K562 (cell line): Measurements from ENCODE around the gene RBM45. TPM values are rescaled to one million over a fixed set of nuclear protein-coding genes. Genes with fewer than 3 reads are reported as not detected.
A peak's percentile ranks its signal among the peaks of the same experiment; 100 is the strongest.

Source experiments
- BRD9 ChIP-seq: fragments of 450-650 bp; IDR thresholded peaks from 2 replicates; pipeline ENCODE4 v1.6.1; 2018; ENCODE audit warnings: low read depth; ENCODE audit not compliant: partially characterized antibody
- ELF1 ChIP-seq: fragments of 200-800 bp; sonication (Bioruptor generic); IDR thresholded peaks from 2 replicates; pipeline ENCODE4 v1.6.1; 2016; ENCODE audit warnings: missing genetic modification characterization, missing compliant biosample characterization
- ESRRB ChIP-seq: fragments of 250-450 bp; sonication (Bioruptor Pico); IDR thresholded peaks from 2 replicates; pipeline ENCODE4 v1.5.0; 2020; ENCODE audit warnings: mild to moderate bottlenecking, moderate library complexity, borderline replicate concordance
- FOXK2 ChIP-seq, 2 experiments: fragments of 450-650 bp; IDR thresholded peaks in 1 of 2; conservative IDR thresholded peaks in 1 of 2; 2 replicates each; pipeline ENCODE4 v1.6.1; 2016; ENCODE audit warnings: low read depth in 2 of 2, mild to moderate bottlenecking in 1 of 2
- GATAD2A ChIP-seq: fragments of 450-650 bp; IDR thresholded peaks from 2 replicates; pipeline ENCODE4 v1.6.1; 2017
- HCFC1 ChIP-seq: IDR thresholded peaks from 2 replicates; pipeline ENCODE4 v1.6.1; 2012; ENCODE audit warnings: low read depth, low read length, improper control_type of control experiment
- MAZ ChIP-seq, 2 experiments: fragments of 450-650 bp in 1 of 2; sonication (generic) in 1 of 2; formaldehyde crosslinking; IDR thresholded peaks in 1 of 2; conservative IDR thresholded peaks in 1 of 2; 2 replicates each; pipeline versions ENCODE4 v1.4.0 to v1.5.0; 2020; ENCODE audit warnings: mild to moderate bottlenecking in 1 of 2, missing genetic modification reagents in 1 of 2
- POLR2A ChIP-seq: fragments of 450-650 bp; conservative IDR thresholded peaks from 2 replicates; pipeline ENCODE4 v1.6.1; 2016
- SAFB2 ChIP-seq: fragments of 200-400 bp; formaldehyde crosslinking; IDR thresholded peaks from 2 replicates; pipeline ENCODE4 v1.6.1; 2018; ENCODE audit warnings: borderline replicate concordance, low read length, low read depth, moderate library complexity; ENCODE audit not compliant: severe bottlenecking
- SIX5 ChIP-seq, 2 experiments: IDR thresholded peaks; 2 replicates each; pipeline ENCODE4 v1.6.1; 2011; ENCODE audit warnings: low read length in 2 of 2, borderline replicate concordance in 1 of 2, low read depth in 1 of 2, mild to moderate bottlenecking in 1 of 2, moderate library complexity in 1 of 2; ENCODE audit not compliant: insufficient read depth in 1 of 2
- THRAP3 ChIP-seq: fragments of 450-650 bp; IDR thresholded peaks from 2 replicates; pipeline ENCODE4 v1.6.1; 2016; ENCODE audit warnings: mild to moderate bottlenecking, inconsistent platforms, borderline replicate concordance
- U2AF2 ChIP-seq: fragments of 200-400 bp; formaldehyde crosslinking; optimal IDR thresholded peaks from 2 replicates; pipeline ENCODE3; 2017; ENCODE audit warnings: low read depth, mild to moderate bottlenecking, low read length
- ZKSCAN8 ChIP-seq: fragments of 200-800 bp; sonication (Bioruptor generic); IDR thresholded peaks from 2 replicates; pipeline ENCODE4 v1.6.1; 2016; ENCODE audit warnings: missing genetic modification characterization, missing compliant biosample characterization
- polyA plus RNA-seq, 8 experiments: library from polyadenylated mRNA; depleted of rRNA in 4 of 8; stranded (reverse) in 5 of 8; unstranded in 3 of 8; fragments of >200 nt; fragmentation: Nextera tagmentation in 2 of 8; fragmentation: Illumina TruSeq in 1 of 8; extraction: Ambion mirVana in 2 of 8; extraction: Trizol in 1 of 8; gene quantifications; 2 replicates each; pipeline versions ENCODE4 v1.2.1 to v1.2.3, GENCODE V29; 2011 to 2014; ENCODE audit warnings: inconsistent platforms in 1 of 8, missing spikeins in 1 of 8
- total RNA-seq, 7 experiments: library from RNA; depleted of rRNA in 6 of 7; stranded (reverse); fragments of >200 nt in 6 of 7; fragmentation: Illumina TruSeq in 2 of 7; extraction: Trizol in 2 of 7; gene quantifications; 2 replicates each; pipeline versions ENCODE4 v1.2.1 to v1.2.3, GENCODE V29; 2011 to 2021; ENCODE audit warnings: low replicate concordance in 1 of 7
- TF ChIP-seq, protein P1 (sequence below): fragments of 250-450 bp; sonication (Bioruptor Pico); IDR thresholded peaks from 2 replicates; pipeline ENCODE4 v1.8.0; 2021; ENCODE audit warnings: borderline replicate concordance, mild to moderate bottlenecking, moderate library complexity; ENCODE audit not compliant: poor library complexity, severe bottlenecking
- TF ChIP-seq, protein P2 (sequence below), 2 experiments: fragments of 150-350 bp in 1 of 2; IDR thresholded peaks; 2 replicates each; pipeline ENCODE4 v1.6.1; 2012 to 2016; ENCODE audit warnings: low read depth in 2 of 2, low read length in 2 of 2, mild to moderate bottlenecking in 1 of 2, moderate library complexity in 1 of 2
- TF ChIP-seq, protein P3 (sequence below): sonication (generic); formaldehyde crosslinking; IDR thresholded peaks from 2 replicates; pipeline ENCODE4 v1.9.0; 2022; ENCODE audit warnings: mild to moderate bottlenecking, missing genetic modification reagents
- TF ChIP-seq, protein P4 (sequence below): sonication (generic); formaldehyde crosslinking; IDR thresholded peaks from 2 replicates; pipeline ENCODE4 v1.8.1; 2023; ENCODE audit warnings: mild to moderate bottlenecking, missing genetic modification reagents
- TF ChIP-seq, protein P5 (sequence below): sonication (generic); formaldehyde crosslinking; IDR thresholded peaks from 2 replicates; pipeline ENCODE4 v1.8.0; 2022; ENCODE audit warnings: mild to moderate bottlenecking, missing genetic modification reagents

Gene RBM45
- total and polyA plus RNA-seq, 9 of the 15 experiments (the other 6 are each of a cell fraction or from before 2014, with no cell fraction given): 6.7 to 22.0 (median 15.0) TPM

DNA sequence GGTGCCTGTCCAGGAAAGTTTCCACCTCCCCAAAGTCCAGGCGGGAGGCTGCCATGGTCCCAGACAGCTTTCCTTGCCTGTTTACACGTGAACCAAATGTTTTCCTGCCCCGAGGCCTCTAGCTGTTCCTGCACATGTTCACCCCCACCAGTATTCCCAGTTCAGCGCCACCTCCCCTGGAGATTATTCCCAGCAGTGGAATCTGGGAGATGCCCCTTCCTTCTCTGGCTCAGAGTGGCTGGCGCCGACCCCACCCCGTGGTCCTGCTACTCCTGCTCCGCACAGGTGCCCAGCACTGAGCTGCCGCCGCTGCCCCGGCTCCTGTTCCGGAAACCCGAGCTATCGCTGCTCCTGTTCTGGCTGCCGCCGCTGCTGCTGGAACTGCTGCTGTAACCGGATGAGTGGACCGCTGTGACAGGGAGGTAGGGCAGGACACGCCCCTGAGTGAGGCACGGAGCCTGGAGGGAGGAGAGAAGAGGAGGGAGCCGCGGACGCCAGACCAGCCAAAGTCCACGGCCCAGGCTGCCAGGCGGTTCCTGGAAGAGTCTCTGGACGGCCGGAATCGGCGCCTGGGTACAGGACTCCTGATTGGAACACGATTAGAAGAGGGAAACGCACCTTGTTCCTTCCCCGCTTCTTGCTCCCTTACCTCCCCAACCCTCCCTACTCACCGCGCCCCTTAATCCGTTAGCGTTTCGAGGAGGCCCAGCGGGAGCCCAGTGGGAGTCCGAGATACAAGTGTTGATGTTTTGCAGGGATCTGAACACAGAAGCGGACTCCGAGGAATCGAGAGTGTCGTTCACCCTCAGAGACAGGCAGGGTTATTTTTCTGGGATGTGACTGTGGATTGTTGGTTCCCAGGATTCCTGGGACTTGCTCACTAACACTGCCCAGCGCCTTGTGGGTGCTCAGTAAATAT lies 39.6 kb upstream of the RBM45 start, which contains the start of gene PDE11A (continued):
- TF ChIP-seq, protein P1, sequence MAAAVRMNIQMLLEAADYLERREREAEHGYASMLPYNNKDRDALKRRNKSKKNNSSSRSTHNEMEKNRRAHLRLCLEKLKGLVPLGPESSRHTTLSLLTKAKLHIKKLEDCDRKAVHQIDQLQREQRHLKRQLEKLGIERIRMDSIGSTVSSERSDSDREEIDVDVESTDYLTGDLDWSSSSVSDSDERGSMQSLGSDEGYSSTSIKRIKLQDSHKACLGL: no peak
- TF ChIP-seq GATAD2A: no peak
- TF ChIP-seq, protein P2, sequence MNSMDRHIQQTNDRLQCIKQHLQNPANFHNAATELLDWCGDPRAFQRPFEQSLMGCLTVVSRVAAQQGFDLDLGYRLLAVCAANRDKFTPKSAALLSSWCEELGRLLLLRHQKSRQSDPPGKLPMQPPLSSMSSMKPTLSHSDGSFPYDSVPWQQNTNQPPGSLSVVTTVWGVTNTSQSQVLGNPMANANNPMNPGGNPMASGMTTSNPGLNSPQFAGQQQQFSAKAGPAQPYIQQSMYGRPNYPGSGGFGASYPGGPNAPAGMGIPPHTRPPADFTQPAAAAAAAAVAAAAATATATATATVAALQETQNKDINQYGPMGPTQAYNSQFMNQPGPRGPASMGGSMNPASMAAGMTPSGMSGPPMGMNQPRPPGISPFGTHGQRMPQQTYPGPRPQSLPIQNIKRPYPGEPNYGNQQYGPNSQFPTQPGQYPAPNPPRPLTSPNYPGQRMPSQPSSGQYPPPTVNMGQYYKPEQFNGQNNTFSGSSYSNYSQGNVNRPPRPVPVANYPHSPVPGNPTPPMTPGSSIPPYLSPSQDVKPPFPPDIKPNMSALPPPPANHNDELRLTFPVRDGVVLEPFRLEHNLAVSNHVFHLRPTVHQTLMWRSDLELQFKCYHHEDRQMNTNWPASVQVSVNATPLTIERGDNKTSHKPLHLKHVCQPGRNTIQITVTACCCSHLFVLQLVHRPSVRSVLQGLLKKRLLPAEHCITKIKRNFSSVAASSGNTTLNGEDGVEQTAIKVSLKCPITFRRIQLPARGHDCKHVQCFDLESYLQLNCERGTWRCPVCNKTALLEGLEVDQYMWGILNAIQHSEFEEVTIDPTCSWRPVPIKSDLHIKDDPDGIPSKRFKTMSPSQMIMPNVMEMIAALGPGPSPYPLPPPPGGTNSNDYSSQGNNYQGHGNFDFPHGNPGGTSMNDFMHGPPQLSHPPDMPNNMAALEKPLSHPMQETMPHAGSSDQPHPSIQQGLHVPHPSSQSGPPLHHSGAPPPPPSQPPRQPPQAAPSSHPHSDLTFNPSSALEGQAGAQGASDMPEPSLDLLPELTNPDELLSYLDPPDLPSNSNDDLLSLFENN (IDR thresholded peaks at IDR 0.05; ENCODE audit: low read depth in 2 of 2, low read length in 2 of 2): 0 out of 4 replicates have a peak, but pooled peaks of 1 of the 2 experiments have one; percentile 41
- TF ChIP-seq FOXK2 (conservative IDR thresholded peaks at IDR 0.05 in 1 of 2, IDR thresholded peaks at IDR 0.05 in 1 of 2; ENCODE audit: low read depth in 2 of 2): 0 out of 4 replicates have a peak, but pooled peaks of 1 of the 2 experiments have one; percentile 11
- no peak for TF ChIP-seq BRD9
- TF ChIP-seq, protein P3, sequence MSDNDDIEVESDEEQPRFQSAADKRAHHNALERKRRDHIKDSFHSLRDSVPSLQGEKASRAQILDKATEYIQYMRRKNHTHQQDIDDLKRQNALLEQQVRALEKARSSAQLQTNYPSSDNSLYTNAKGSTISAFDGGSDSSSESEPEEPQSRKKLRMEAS (CRISPR knock-in tag): peak; percentile 68
- TF ChIP-seq ELF1: peak; percentile 75
- TF ChIP-seq THRAP3: no peak; the same call in 1 of the 2 replicates
- TF ChIP-seq SAFB2: no peak
- TF ChIP-seq U2AF2: no peak
- TF ChIP-seq ESRRB: no peak
- TF ChIP-seq HCFC1: peak; percentile 17; the same call in 1 of the 2 replicates
- peak; percentile 87 for TF ChIP-seq POLR2A
- peak; percentile 72 to 78 for TF ChIP-seq MAZ (CRISPR knock-in tag; conservative IDR thresholded peaks at IDR 0.05 in 1 of 2, IDR thresholded peaks at IDR 0.05 in 1 of 2)
- no peak for TF ChIP-seq SIX5 (IDR thresholded peaks at IDR 0.05; ENCODE audit: borderline replicate concordance in 1 of 2, insufficient read depth in 1 of 2, low read depth in 1 of 2, low read length in 2 of 2)
- TF ChIP-seq, protein P4, sequence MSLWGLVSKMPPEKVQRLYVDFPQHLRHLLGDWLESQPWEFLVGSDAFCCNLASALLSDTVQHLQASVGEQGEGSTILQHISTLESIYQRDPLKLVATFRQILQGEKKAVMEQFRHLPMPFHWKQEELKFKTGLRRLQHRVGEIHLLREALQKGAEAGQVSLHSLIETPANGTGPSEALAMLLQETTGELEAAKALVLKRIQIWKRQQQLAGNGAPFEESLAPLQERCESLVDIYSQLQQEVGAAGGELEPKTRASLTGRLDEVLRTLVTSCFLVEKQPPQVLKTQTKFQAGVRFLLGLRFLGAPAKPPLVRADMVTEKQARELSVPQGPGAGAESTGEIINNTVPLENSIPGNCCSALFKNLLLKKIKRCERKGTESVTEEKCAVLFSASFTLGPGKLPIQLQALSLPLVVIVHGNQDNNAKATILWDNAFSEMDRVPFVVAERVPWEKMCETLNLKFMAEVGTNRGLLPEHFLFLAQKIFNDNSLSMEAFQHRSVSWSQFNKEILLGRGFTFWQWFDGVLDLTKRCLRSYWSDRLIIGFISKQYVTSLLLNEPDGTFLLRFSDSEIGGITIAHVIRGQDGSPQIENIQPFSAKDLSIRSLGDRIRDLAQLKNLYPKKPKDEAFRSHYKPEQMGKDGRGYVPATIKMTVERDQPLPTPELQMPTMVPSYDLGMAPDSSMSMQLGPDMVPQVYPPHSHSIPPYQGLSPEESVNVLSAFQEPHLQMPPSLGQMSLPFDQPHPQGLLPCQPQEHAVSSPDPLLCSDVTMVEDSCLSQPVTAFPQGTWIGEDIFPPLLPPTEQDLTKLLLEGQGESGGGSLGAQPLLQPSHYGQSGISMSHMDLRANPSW (CRISPR knock-in tag): no peak
- TF ChIP-seq, protein P5, sequence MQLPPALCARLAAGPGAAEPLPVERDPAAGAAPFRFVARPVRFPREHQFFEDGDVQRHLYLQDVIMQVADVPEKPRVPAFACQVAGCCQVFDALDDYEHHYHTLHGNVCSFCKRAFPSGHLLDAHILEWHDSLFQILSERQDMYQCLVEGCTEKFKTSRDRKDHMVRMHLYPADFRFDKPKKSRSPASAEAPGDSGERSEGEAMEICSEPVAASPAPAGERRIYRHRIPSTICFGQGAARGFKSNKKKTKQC (CRISPR knock-in tag): peak; percentile 89; the same call in 1 of the 2 replicates
- no peak for TF ChIP-seq ZKSCAN8
